Neural progenitor cell (in vitro differentiated cells): ENCODE data around the gene IL3RA.

Source experiments
- EZH2 ChIP-seq: fragments of 200-600 bp; sonication (generic); IDR thresholded peaks from 2 replicates; pipeline ENCODE4 v1.6.1; 2017; ENCODE audit warnings: antibody characterized with exemption, mild to moderate bottlenecking, moderate library complexity
- EZH2phosphoT487 ChIP-seq: fragments of 200-600 bp; sonication (generic); IDR thresholded peaks from 2 replicates; pipeline ENCODE4 v1.6.1; 2017; ENCODE audit warnings: antibody characterized with exemption
- TF ChIP-seq, protein P1 (sequence below): fragments of 200-600 bp; sonication (generic); IDR thresholded peaks from 2 replicates; pipeline ENCODE4 v1.5.1; 2017; ENCODE audit warnings: antibody characterized with exemption, mild to moderate bottlenecking

DNA sequence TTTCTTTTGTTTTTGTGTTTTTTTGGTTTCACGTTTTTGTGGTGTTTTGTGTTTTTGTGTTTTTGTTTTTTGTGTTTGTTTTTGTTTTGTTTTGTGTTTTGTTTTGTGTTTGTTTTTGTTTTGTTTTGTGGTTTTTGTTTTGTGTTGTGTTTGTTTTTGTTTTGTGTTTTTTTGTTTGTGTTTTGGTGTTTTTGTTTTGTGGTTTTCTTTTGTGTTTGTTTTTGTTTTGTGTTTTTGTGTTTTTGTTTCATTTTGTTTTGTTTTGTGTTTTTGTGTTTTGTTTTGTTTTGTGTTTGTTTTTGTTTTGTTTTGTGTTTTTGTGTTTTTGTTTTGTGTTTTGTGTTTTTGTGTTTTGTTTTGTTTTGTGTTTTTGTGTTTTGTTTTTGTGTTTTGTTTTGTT is 47.0 kb upstream of the IL3RA start:
- TF ChIP-seq, protein P1, sequence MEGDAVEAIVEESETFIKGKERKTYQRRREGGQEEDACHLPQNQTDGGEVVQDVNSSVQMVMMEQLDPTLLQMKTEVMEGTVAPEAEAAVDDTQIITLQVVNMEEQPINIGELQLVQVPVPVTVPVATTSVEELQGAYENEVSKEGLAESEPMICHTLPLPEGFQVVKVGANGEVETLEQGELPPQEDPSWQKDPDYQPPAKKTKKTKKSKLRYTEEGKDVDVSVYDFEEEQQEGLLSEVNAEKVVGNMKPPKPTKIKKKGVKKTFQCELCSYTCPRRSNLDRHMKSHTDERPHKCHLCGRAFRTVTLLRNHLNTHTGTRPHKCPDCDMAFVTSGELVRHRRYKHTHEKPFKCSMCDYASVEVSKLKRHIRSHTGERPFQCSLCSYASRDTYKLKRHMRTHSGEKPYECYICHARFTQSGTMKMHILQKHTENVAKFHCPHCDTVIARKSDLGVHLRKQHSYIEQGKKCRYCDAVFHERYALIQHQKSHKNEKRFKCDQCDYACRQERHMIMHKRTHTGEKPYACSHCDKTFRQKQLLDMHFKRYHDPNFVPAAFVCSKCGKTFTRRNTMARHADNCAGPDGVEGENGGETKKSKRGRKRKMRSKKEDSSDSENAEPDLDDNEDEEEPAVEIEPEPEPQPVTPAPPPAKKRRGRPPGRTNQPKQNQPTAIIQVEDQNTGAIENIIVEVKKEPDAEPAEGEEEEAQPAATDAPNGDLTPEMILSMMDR = no peak
- TF ChIP-seq EZH2phosphoT487 (no peak), EZH2 (no peak)
